PC-3 (cell line): Measurements from ENCODE around the gene FNDC10. TPM values are rescaled to one million over a fixed set of nuclear protein-coding genes. Genes with fewer than 3 reads are reported as not detected.

ENCODE experiments used
- ATAC-seq: fragments of 200-7000 bp; cut with Tn5 transposase; 2 replicates; pipeline ENCODE4 v1.9.1; 2020; ENCODE audit warnings: mild to moderate bottlenecking, moderate library complexity
- BruUV-seq: library from RNA; stranded (reverse); fragments of 400-500 nt; replicated peaks from 2 replicates; lab custom pipeline; 2021; lab: Mats Ljungman, UMichigan
- CTCF ChIA-PET: fragments of 300-600 bp; sonication (Branson Sonifier 250); formaldehyde crosslinking; loops from one replicate; lab custom pipeline; 2022; ENCODE audit warnings: antibody characterized with exemption; lab: Charles Lee
- POLR2A ChIA-PET: fragments of 300-600 bp; sonication (Branson Sonifier 250); formaldehyde crosslinking; loops from one replicate; lab custom pipeline; 2022; ENCODE audit warnings: antibody characterized with exemption; ENCODE audit not compliant: unreplicated experiment; lab: Charles Lee
- DNase-seq: peaks from one replicate; pipeline ENCODE4 v3.0.0-alpha.2; 2015
- H2AFZ ChIP-seq: fragments of 300-600 bp; sonication (generic); 2 replicates; pipeline ENCODE4 v1.6.0; 2016; ENCODE audit warnings: antibody characterized with exemption, low read length
- H3F3A ChIP-seq: fragments of 300-600 bp; sonication (generic); one replicate; pipeline ENCODE4 v1.6.0; 2017; ENCODE audit warnings: antibody characterized with exemption, low read length, control low read depth, mild to moderate bottlenecking; ENCODE audit not compliant: unreplicated experiment
- H3K27ac ChIP-seq: fragments of 300-600 bp; sonication (generic); 2 replicates; pipeline ENCODE4 v1.5.1; 2016; ENCODE audit warnings: mild to moderate bottlenecking, low read length
- H3K27me3 ChIP-seq: fragments of 300-600 bp; sonication (generic); 2 replicates; pipeline ENCODE4 v1.6.1; 2016; ENCODE audit warnings: low read length, mixed read lengths
- H3K36me3 ChIP-seq: fragments of 300-600 bp; sonication (generic); 2 replicates; pipeline ENCODE4 v1.6.1; 2016; ENCODE audit warnings: low read depth, mixed run types, low read length, mixed read lengths
- H3K4me1 ChIP-seq: fragments of 300-600 bp; sonication (generic); 2 replicates; pipeline ENCODE4 v1.5.1; 2016; ENCODE audit warnings: low read length; ENCODE audit not compliant: insufficient read depth
- H3K4me2 ChIP-seq: fragments of 300-600 bp; sonication (generic); 2 replicates; pipeline ENCODE4 v1.6.0; 2016; ENCODE audit warnings: low read length
- H3K4me3 ChIP-seq: fragments of 300-600 bp; sonication (generic); 2 replicates; pipeline ENCODE4 v1.5.1; 2016; ENCODE audit warnings: mild to moderate bottlenecking, low read length, mixed read lengths
- H3K79me2 ChIP-seq: fragments of 300-600 bp; sonication (generic); 2 replicates; pipeline ENCODE4 v1.6.1; 2017; ENCODE audit warnings: low read length, mixed read lengths
- H3K9ac ChIP-seq: fragments of 300-600 bp; sonication (generic); 2 replicates; pipeline ENCODE4 v1.6.0; 2016; ENCODE audit warnings: mild to moderate bottlenecking, low read length
- H3K9me2 ChIP-seq: fragments of 300-600 bp; sonication (generic); replicated peaks from 2 replicates; pipeline ENCODE4 v1.6.1; 2016; ENCODE audit warnings: mixed run types, low read length, mixed read lengths
- H3K9me3 ChIP-seq: fragments of 300-600 bp; sonication (generic); 2 replicates; pipeline ENCODE4 v1.6.1; 2016; ENCODE audit warnings: low read length, mixed read lengths
- H4K20me1 ChIP-seq: fragments of 300-600 bp; sonication (generic); 2 replicates; pipeline ENCODE4 v1.6.1; 2016; ENCODE audit warnings: low read length, mixed read lengths
- EZH2 ChIP-seq: fragments of 300-600 bp; sonication (generic); IDR thresholded peaks from one replicate; pipeline ENCODE4 v1.6.1; 2017; ENCODE audit warnings: antibody characterized with exemption, mild to moderate bottlenecking, low read length; ENCODE audit not compliant: unreplicated experiment
- EZH2phosphoT487 ChIP-seq: fragments of 300-600 bp; sonication (generic); IDR thresholded peaks from 2 replicates; pipeline ENCODE4 v1.6.1; 2018; ENCODE audit warnings: mild to moderate bottlenecking, antibody characterized with exemption, low read length, borderline replicate concordance
- intact Hi-C: fragments of 100-400 bp; cut with micrococcal nuclease; formaldehyde crosslinking; loops from 2 replicates; pipeline ENCODE4 v1.9.0; 2023
- total RNA-seq: library from RNA; depleted of rRNA; stranded (reverse); fragments of >200 nt; gene quantifications from 2 replicates; pipeline ENCODE4 v1.2.3, GENCODE V29; 2014
- TF ChIP-seq, protein P1 (sequence below): fragments of 300-600 bp; sonication (generic); conservative IDR thresholded peaks from 2 replicates; pipeline ENCODE4 v1.5.1; 2017; ENCODE audit warnings: antibody characterized with exemption, low read depth, mild to moderate bottlenecking, low read length

The FNDC10 gene
- total RNA-seq, 1 experiment from 2014 or later, result 8.8 TPM

- Histone ChIP-seq H3K9me3 (no peaks in the 10 kb centered on the region), H3K4me3 (no peak overlapping the region), H3K79me2 (peaks cover 100% of the 10 kb centered on the region), H2AFZ (no peak overlapping the region), H3K36me3 (peaks cover 46% of the 10 kb centered on the region), H3F3A (no peaks in the 10 kb centered on the region), H3K4me2 (no peak overlapping the region), H3K27ac (no peak overlapping the region), H3K9ac (no peak overlapping the region), H3K27me3 (no peaks in the 10 kb centered on the region), H3K4me1 (peaks cover 8% of the 10 kb centered on the region), H4K20me1 (peaks cover 57% of the 10 kb centered on the region), H3K9me2 (no peaks in the 10 kb centered on the region)
- DNase-seq (no peak), ATAC-seq (no peak)
- POLR2A ChIA-PET, result no interaction called here
- BruUV-seq, result no TSS peak
- TF ChIP-seq, protein P1, sequence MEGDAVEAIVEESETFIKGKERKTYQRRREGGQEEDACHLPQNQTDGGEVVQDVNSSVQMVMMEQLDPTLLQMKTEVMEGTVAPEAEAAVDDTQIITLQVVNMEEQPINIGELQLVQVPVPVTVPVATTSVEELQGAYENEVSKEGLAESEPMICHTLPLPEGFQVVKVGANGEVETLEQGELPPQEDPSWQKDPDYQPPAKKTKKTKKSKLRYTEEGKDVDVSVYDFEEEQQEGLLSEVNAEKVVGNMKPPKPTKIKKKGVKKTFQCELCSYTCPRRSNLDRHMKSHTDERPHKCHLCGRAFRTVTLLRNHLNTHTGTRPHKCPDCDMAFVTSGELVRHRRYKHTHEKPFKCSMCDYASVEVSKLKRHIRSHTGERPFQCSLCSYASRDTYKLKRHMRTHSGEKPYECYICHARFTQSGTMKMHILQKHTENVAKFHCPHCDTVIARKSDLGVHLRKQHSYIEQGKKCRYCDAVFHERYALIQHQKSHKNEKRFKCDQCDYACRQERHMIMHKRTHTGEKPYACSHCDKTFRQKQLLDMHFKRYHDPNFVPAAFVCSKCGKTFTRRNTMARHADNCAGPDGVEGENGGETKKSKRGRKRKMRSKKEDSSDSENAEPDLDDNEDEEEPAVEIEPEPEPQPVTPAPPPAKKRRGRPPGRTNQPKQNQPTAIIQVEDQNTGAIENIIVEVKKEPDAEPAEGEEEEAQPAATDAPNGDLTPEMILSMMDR, result no peak
- TF ChIP-seq EZH2phosphoT487, result no peak
- TF ChIP-seq EZH2, result no peak
- CTCF ChIA-PET, result no interaction called here
- intact Hi-C loops, result no loop called here
Measured at GRCh38 chr1:1569341-1569740, 30.6 kb downstream of the FNDC10 start.

DNA sequence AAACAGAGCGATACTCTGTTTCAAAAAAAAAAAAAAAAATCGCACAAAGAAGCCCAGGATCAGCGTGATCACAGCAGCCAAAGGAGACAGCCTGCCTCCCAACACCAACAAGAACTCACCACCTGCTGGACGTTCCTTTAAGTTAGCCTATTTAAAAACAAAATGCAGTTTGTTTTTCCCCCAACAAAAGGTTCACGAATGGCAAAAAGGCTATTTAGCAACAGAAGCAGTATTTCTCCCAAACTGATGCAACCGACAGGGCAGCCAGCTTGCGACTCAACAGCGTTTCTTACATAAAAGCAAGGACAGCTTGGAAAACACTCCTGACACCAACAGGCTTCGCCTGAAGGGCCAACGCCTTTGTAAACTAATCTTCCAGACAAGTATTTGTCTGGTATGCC, 32.0 kb downstream of the FNDC10 start:
- Histone ChIP-seq H3K36me3 (peaks cover 60% of the 10 kb centered on the region), H2AFZ (no peak overlapping the region), H3K4me1 (peaks cover 5% of the 10 kb centered on the region), H4K20me1 (peaks cover 69% of the 10 kb centered on the region), H3K9me2 (no peaks in the 10 kb centered on the region), H3K27me3 (no peaks in the 10 kb centered on the region), H3K9ac (no peak overlapping the region), H3K9me3 (no peaks in the 10 kb centered on the region), H3K4me2 (no peak overlapping the region), H3K79me2 (peaks cover 99% of the 10 kb centered on the region), H3K27ac (no peak overlapping the region), H3K4me3 (no peak overlapping the region), H3F3A (no peaks in the 10 kb centered on the region)
- intact Hi-C loops, result no loop called here
- ATAC-seq, result no peak
- DNase-seq, result no peak
- CTCF ChIA-PET, result no interaction called here
- no peak for TF ChIP-seq EZH2
- TF ChIP-seq EZH2phosphoT487, result no peak
- TF ChIP-seq, protein P1, result no peak
- POLR2A ChIA-PET, result interaction anchor here (0.7 kb wide), 1 partner anchor 310 kb away, joined by 6 read pairs; no protein-coding TSS in a partner anchor
- BruUV-seq, result no TSS peak

DNA sequence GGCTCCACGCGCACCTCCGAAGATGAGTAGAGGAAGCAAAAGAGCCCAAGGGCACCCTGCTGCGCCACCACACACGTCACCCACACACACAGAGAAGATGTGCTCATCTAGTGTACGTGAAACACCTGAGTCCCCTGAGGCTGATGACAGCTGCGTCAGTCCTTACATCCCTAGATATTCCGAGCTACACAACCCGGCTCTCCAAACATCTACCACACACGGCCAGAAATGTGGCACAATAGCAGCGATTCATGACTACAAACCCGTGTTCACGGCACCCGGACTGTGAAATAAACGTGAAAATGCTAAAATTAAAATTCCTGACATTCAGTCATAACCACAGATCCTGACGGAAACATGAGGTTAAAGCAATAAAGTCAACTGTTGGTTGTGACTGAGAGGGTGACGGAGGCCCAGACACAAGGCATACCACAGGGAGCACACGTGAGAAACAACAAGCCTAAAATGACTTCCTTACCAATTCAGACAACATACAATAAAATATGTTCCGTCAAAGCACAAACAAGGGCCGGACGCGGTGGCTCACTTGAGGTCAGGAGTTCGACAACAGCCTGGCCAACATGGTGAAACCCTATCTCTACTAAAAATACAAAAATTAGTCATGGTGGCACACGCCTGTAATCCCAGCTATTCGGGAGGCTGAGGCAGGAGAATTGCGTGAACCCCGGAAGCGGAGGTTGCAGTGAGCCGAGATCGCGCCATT, 32.6 kb downstream of the FNDC10 start:
- Histone ChIP-seq H4K20me1 (peaks cover 74% of the 10 kb centered on the region), H3K79me2 (peaks cover 99% of the 10 kb centered on the region), H3K27ac (no peak overlapping the region), H3K9ac (no peak overlapping the region), H3K9me2 (no peaks in the 10 kb centered on the region), H3K27me3 (no peaks in the 10 kb centered on the region), H3K4me3 (no peak overlapping the region), H2AFZ (no peak overlapping the region), H3F3A (no peaks in the 10 kb centered on the region), H3K36me3 (peaks cover 62% of the 10 kb centered on the region), H3K4me2 (no peak overlapping the region), H3K9me3 (no peaks in the 10 kb centered on the region), H3K4me1 (no peaks in the 10 kb centered on the region)
- ChIA-PET POLR2A (no interaction called here), CTCF (no interaction called here)
- DNase-seq (no peak), ATAC-seq (no peak)
- intact Hi-C loops, result no loop called here
- BruUV-seq, result no TSS peak
- no peak for TF ChIP-seq EZH2phosphoT487
- TF ChIP-seq EZH2, result no peak
- TF ChIP-seq, protein P1, result no peak
